ENCODE data around the gene GPR148. TPM values are rescaled to one million over a fixed set of nuclear protein-coding genes. Genes with fewer than 3 reads are reported as not detected.

The GPR148 gene
- polyA plus RNA-seq, 2 of the 4 experiments (the other 2 are of a cell fraction), result not detected

DNA sequence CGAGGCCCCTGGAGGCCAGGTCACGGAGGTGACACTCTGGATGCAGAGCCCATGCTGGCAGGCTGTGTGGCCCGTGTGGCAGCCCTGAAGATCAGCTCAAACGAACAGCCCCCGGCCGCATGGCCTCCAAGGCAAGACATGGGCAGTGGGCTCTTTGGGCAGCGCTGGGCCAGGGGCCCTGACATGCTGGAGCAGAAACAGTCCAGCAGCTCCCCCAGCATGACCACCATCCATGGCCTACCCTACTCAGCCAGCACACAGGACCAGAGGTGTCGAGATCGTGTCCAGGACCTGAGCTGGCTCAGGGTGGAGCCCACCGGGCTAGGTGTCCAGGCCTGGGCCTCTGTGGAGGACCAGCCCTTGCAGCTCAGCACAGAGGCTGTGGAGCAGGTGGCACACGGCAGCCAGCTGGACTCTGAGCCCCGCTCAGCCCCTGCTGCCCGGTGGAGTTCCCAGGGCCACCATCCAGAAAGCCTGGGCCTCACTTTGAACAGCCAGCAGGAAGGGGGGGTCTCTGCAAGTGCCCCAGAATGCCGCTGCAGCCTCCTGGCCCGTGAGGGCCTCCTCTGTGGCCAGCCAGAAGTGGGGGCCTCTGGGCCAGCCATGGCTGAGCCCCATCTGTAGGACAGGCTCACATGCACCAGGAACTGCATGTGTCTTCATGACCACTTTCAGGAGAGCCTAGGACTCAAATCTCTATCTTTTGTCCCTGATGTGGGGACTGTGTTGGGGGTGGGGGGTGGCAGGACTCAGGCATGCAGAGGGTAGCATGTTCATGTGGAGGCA, 35.4 kb downstream of the GPR148 start:
- Histone ChIP-seq H3K27ac (no peak overlapping the region), H3K4me3 (no peak overlapping the region), H3K9me3 (no peaks in the 10 kb centered on the region), H3K4me1 (no peaks in the 10 kb centered on the region), H3K4me2 (no peak overlapping the region)
- ATAC-seq (no peak), FAIRE-seq (no peak), DNase-seq (ENCODE audit: low read depth in 1 of 2, low spot score in 1 of 2) (no peak)
- TF ChIP-seq TP53 (CRISPR knock-in tag; IDR thresholded peaks at IDR 0.05) (no peak), NR3C1 (IDR thresholded peaks at IDR 0.05) (no peak), CBX8 (IDR thresholded peaks at IDR 0.05) (no peak), RCOR1 (IDR thresholded peaks at IDR 0.05; ENCODE audit: low read depth, low read length) (no peak), ESRRA (IDR thresholded peaks at IDR 0.05; ENCODE audit: borderline replicate concordance, low read length) (no peak), CBX2 (IDR thresholded peaks at IDR 0.05; ENCODE audit: borderline replicate concordance, low read depth) (no peak), HEYL (CRISPR knock-in tag; IDR thresholded peaks at IDR 0.05) (no peak), ZSCAN20 (CRISPR knock-in tag; IDR thresholded peaks at IDR 0.05) (no peak)
- ChIA-PET CTCF (interaction anchor here (2.5 kb wide), 1 partner anchor 110 kb away, joined by 7 read pairs; no protein-coding TSS in a partner anchor), POLR2A (no interaction called here)
- 40% methylated on average over 8 of the region's 15 CpGs for WGBS (ENCODE audit: missing lambda C conversion rate)

GRCh38 chr2:130764821-130765115, 35.9 kb downstream of the GPR148 start:
- FAIRE-seq (no peak), DNase-seq (ENCODE audit: low read depth in 1 of 2, low spot score in 1 of 2) (no peak), ATAC-seq (no peak)
- Histone ChIP-seq H3K4me3 (no peak overlapping the region), H3K27ac (no peak overlapping the region), H3K4me2 (no peak overlapping the region), H3K9me3 (no peaks in the 10 kb centered on the region), H3K4me1 (no peaks in the 10 kb centered on the region)
- TF ChIP-seq, protein P1, sequence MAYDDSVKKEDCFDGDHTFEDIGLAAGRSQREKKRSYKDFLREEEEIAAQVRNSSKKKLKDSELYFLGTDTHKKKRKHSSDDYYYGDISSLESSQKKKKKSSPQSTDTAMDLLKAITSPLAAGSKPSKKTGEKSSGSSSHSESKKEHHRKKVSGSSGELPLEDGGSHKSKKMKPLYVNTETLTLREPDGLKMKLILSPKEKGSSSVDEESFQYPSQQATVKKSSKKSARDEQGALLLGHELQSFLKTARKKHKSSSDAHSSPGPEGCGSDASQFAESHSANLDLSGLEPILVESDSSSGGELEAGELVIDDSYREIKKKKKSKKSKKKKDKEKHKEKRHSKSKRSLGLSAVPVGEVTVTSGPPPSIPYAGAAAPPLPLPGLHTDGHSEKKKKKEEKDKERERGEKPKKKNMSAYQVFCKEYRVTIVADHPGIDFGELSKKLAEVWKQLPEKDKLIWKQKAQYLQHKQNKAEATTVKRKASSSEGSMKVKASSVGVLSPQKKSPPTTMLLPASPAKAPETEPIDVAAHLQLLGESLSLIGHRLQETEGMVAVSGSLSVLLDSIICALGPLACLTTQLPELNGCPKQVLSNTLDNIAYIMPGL (CRISPR knock-in tag; IDR thresholded peaks at IDR 0.05; ENCODE audit: borderline replicate concordance), result no peak
- TF ChIP-seq HOXA7 (CRISPR knock-in tag; IDR thresholded peaks at IDR 0.05) (no peak), EHF (CRISPR knock-in tag; IDR thresholded peaks at IDR 0.05) (no peak)
- TF ChIP-seq, protein P2, sequence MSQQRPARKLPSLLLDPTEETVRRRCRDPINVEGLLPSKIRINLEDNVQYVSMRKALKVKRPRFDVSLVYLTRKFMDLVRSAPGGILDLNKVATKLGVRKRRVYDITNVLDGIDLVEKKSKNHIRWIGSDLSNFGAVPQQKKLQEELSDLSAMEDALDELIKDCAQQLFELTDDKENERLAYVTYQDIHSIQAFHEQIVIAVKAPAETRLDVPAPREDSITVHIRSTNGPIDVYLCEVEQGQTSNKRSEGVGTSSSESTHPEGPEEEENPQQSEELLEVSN (IDR thresholded peaks at IDR 0.05; ENCODE audit: borderline replicate concordance, low read depth), result no peak
- 64% methylated on average over 5 of the region's 5 CpGs for WGBS (ENCODE audit: missing lambda C conversion rate)
- POLR2A ChIA-PET, result no interaction called here
- CTCF ChIA-PET, result no interaction called here

DNA sequence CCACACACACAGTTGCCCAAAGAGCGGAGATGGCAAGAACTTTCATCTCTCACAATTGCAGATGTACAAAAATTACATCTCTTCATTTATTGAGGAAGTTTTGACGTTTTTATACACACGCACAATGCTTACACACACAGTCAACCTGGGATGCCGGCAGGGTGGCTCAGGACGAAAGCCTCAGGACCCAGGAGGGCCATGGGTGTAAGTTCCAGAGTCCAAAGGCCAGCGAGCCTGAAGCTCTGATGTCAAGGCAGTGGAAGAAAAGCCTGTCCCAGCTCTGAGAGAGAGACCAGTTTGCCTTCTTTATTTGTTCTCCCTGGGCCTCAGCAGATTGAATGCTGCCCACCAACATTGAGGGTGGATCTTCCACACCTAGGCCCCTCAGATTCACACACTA, 36.6 kb downstream of the GPR148 start:
- Histone ChIP-seq H3K27ac (no peak overlapping the region), H3K4me3 (no peak overlapping the region), H3K4me2 (no peak overlapping the region), H3K9me3 (no peaks in the 10 kb centered on the region), H3K4me1 (no peaks in the 10 kb centered on the region)
- POLR2A ChIA-PET, result no interaction called here
- CTCF ChIA-PET, result no interaction called here
- ATAC-seq (no peak), FAIRE-seq (no peak), DNase-seq (ENCODE audit: low read depth in 1 of 2, low spot score in 1 of 2) (no peak)
- TF ChIP-seq EHF (CRISPR knock-in tag; IDR thresholded peaks at IDR 0.05), result no peak
- TF ChIP-seq HEYL (CRISPR knock-in tag; IDR thresholded peaks at IDR 0.05), result no peak
- no peak for TF ChIP-seq NR3C1 (IDR thresholded peaks at IDR 0.05)
- TF ChIP-seq, protein P3, sequence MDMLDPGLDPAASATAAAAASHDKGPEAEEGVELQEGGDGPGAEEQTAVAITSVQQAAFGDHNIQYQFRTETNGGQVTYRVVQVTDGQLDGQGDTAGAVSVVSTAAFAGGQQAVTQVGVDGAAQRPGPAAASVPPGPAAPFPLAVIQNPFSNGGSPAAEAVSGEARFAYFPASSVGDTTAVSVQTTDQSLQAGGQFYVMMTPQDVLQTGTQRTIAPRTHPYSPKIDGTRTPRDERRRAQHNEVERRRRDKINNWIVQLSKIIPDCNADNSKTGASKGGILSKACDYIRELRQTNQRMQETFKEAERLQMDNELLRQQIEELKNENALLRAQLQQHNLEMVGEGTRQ (IDR thresholded peaks at IDR 0.05), result no peak
- no peak for TF ChIP-seq ZNF302 (CRISPR knock-in tag; IDR thresholded peaks at IDR 0.05)
- no peak for TF ChIP-seq RNF2 (IDR thresholded peaks at IDR 0.05; ENCODE audit: borderline replicate concordance, low read depth)
- no peak for TF ChIP-seq CTCF (IDR thresholded peaks at IDR 0.05)
- no peak for TF ChIP-seq JUN (IDR thresholded peaks at IDR 0.05)
- TF ChIP-seq SREBF2 (IDR thresholded peaks at IDR 0.05), result no peak
- no peak for TF ChIP-seq RAD21 (conservative IDR thresholded peaks at IDR 0.05 in 1 of 2, IDR thresholded peaks at IDR 0.05 in 1 of 2)
- no peak for TF ChIP-seq CHD4 (IDR thresholded peaks at IDR 0.05; ENCODE audit: borderline replicate concordance)
- no peak for TF ChIP-seq FOXS1 (CRISPR knock-in tag; IDR thresholded peaks at IDR 0.05)
- TF ChIP-seq SMC3 (IDR thresholded peaks at IDR 0.05), result no peak
- TF ChIP-seq TFCP2L1 (CRISPR knock-in tag; IDR thresholded peaks at IDR 0.05), result no peak
- TF ChIP-seq, protein P4, sequence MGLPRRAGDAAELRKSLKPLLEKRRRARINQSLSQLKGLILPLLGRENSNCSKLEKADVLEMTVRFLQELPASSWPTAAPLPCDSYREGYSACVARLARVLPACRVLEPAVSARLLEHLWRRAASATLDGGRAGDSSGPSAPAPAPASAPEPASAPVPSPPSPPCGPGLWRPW (IDR thresholded peaks at IDR 0.05), result no peak
- no peak for TF ChIP-seq MYC (IDR thresholded peaks at IDR 0.05; ENCODE audit: borderline replicate concordance, low read length)
- TF ChIP-seq, protein P5, sequence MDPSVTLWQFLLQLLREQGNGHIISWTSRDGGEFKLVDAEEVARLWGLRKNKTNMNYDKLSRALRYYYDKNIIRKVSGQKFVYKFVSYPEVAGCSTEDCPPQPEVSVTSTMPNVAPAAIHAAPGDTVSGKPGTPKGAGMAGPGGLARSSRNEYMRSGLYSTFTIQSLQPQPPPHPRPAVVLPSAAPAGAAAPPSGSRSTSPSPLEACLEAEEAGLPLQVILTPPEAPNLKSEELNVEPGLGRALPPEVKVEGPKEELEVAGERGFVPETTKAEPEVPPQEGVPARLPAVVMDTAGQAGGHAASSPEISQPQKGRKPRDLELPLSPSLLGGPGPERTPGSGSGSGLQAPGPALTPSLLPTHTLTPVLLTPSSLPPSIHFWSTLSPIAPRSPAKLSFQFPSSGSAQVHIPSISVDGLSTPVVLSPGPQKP (IDR thresholded peaks at IDR 0.05; ENCODE audit: low read depth, low read length), result no peak
- no peak for TF ChIP-seq MAZ (IDR thresholded peaks at IDR 0.05; ENCODE audit: borderline replicate concordance, low read depth, low read length)
- 46% methylated on average over 6 of the region's 6 CpGs for WGBS (ENCODE audit: missing lambda C conversion rate)
